HEK293 (cell line): ENCODE data around the gene SLC35D1.

Source experiments
- EGR2 ChIP-seq: fragments of 450-650 bp; formaldehyde crosslinking; IDR thresholded peaks from 2 replicates; pipeline ENCODE4 v1.5.1; 2016; ENCODE audit warnings: low read depth, missing biosample characterization, missing genetic modification characterization
- ELK4 ChIP-seq: IDR thresholded peaks from 2 replicates; pipeline ENCODE4 v1.6.1; 2011; ENCODE audit warnings: mild to moderate bottlenecking, low read depth, low read length, borderline replicate concordance
- GLI2 ChIP-seq: fragments of 450-650 bp; formaldehyde crosslinking; IDR thresholded peaks from 2 replicates; pipeline ENCODE4; 2017; ENCODE audit warnings: missing biosample characterization, missing genetic modification characterization, low read depth, borderline replicate concordance
- PRDM10 ChIP-seq: fragments of 450-650 bp; formaldehyde crosslinking; IDR thresholded peaks from 2 replicates; pipeline ENCODE4 v1.5.1; 2016; ENCODE audit warnings: missing biosample characterization, missing genetic modification characterization
- SP3 ChIP-seq: fragments of 450-650 bp; formaldehyde crosslinking; IDR thresholded peaks from 2 replicates; pipeline ENCODE4 v1.5.1; 2016; ENCODE audit warnings: missing biosample characterization, missing genetic modification characterization
- YY2 ChIP-seq: fragments of 450-650 bp; formaldehyde crosslinking; IDR thresholded peaks from 2 replicates; pipeline ENCODE4 v1.5.1; 2016; ENCODE audit warnings: missing biosample characterization, missing genetic modification characterization
- ZBTB1 ChIP-seq: fragments of 450-650 bp; formaldehyde crosslinking; IDR thresholded peaks from 2 replicates; pipeline ENCODE4 v1.5.1; 2016; ENCODE audit warnings: missing biosample characterization, missing genetic modification characterization
- ZBTB21 ChIP-seq: fragments of 450-650 bp; formaldehyde crosslinking; IDR thresholded peaks from 2 replicates; pipeline ENCODE4 v1.5.1; 2017; ENCODE audit warnings: missing biosample characterization, missing genetic modification characterization
- ZBTB26 ChIP-seq: fragments of 450-650 bp; formaldehyde crosslinking; optimal IDR thresholded peaks from 2 replicates; pipeline ENCODE3; 2016; ENCODE audit warnings: missing biosample characterization, mild to moderate bottlenecking, missing genetic modification characterization
- ZBTB8A ChIP-seq: fragments of 450-650 bp; formaldehyde crosslinking; IDR thresholded peaks from 2 replicates; pipeline ENCODE4 v1.5.1; 2016; ENCODE audit warnings: missing biosample characterization, missing genetic modification characterization
- ZEB2 ChIP-seq: fragments of 450-650 bp; formaldehyde crosslinking; IDR thresholded peaks from 2 replicates; pipeline ENCODE4 v1.5.1; 2016; ENCODE audit warnings: missing biosample characterization, missing genetic modification characterization
- ZFP41 ChIP-seq: fragments of 450-650 bp; formaldehyde crosslinking; IDR thresholded peaks from 2 replicates; pipeline ENCODE4 v1.5.1; 2016; ENCODE audit warnings: missing biosample characterization, missing genetic modification characterization, borderline replicate concordance
- ZNF2 ChIP-seq: fragments of 450-650 bp; formaldehyde crosslinking; IDR thresholded peaks from 2 replicates; pipeline ENCODE4 v1.5.1; 2016; ENCODE audit warnings: missing biosample characterization, missing genetic modification characterization
- ZNF302 ChIP-seq: fragments of 450-650 bp; formaldehyde crosslinking; IDR thresholded peaks from 2 replicates; pipeline ENCODE4 v1.5.1; 2016; ENCODE audit warnings: missing biosample characterization, missing genetic modification characterization, low read depth
- ZNF350 ChIP-seq: fragments of 450-650 bp; formaldehyde crosslinking; IDR thresholded peaks from 2 replicates; pipeline ENCODE4 v1.5.0; 2017; ENCODE audit warnings: missing biosample characterization, mild to moderate bottlenecking, missing genetic modification characterization
- ZNF366 ChIP-seq: fragments of 450-650 bp; formaldehyde crosslinking; conservative IDR thresholded peaks from 2 replicates; pipeline ENCODE4 v1.5.1; 2016; ENCODE audit warnings: missing biosample characterization, missing genetic modification characterization
- ZNF501 ChIP-seq: fragments of 450-650 bp; formaldehyde crosslinking; IDR thresholded peaks from 2 replicates; pipeline ENCODE4 v1.5.1; 2016; ENCODE audit warnings: missing biosample characterization, missing genetic modification characterization
- ZNF513 ChIP-seq: fragments of 450-650 bp; IDR thresholded peaks from 2 replicates; pipeline ENCODE4 v1.5.1; 2018; ENCODE audit warnings: missing biosample characterization, missing genetic modification characterization
- ZNF518A ChIP-seq: fragments of 450-650 bp; formaldehyde crosslinking; conservative IDR thresholded peaks from 2 replicates; pipeline ENCODE4 v1.5.1; 2016; ENCODE audit warnings: low read depth, missing biosample characterization, missing genetic modification characterization
- ZNF558 ChIP-seq: fragments of 450-650 bp; formaldehyde crosslinking; IDR thresholded peaks from 2 replicates; pipeline ENCODE4 v1.5.1; 2016; ENCODE audit warnings: missing biosample characterization, missing genetic modification characterization
- ZNF561 ChIP-seq: fragments of 450-650 bp; IDR thresholded peaks from 2 replicates; pipeline ENCODE4 v1.5.1; 2018; ENCODE audit warnings: missing biosample characterization, missing genetic modification characterization, borderline replicate concordance
- ZNF580 ChIP-seq: fragments of 450-650 bp; formaldehyde crosslinking; IDR thresholded peaks from 2 replicates; pipeline ENCODE4 v1.5.1; 2016; ENCODE audit warnings: missing biosample characterization, missing genetic modification characterization
- ZNF626 ChIP-seq: fragments of 450-650 bp; sonication (Bioruptor Pico); formaldehyde crosslinking; IDR thresholded peaks from 2 replicates; pipeline ENCODE4 v1.5.1; 2018; ENCODE audit warnings: missing biosample characterization, missing genetic modification characterization, inconsistent platforms
- ZNF654 ChIP-seq: fragments of 450-650 bp; formaldehyde crosslinking; IDR thresholded peaks from 2 replicates; pipeline ENCODE4 v1.5.1; 2016; ENCODE audit warnings: low read depth, missing biosample characterization, missing genetic modification characterization
- ZNF660 ChIP-seq: fragments of 450-650 bp; IDR thresholded peaks from 2 replicates; pipeline ENCODE4 v1.5.1; 2018; ENCODE audit warnings: missing biosample characterization, mild to moderate bottlenecking, missing genetic modification characterization
- ZSCAN30 ChIP-seq: fragments of 450-650 bp; IDR thresholded peaks from 2 replicates; pipeline ENCODE4 v1.5.1; 2018; ENCODE audit warnings: missing biosample characterization, mild to moderate bottlenecking, missing genetic modification characterization, moderate library complexity

SLC35D1 gene

GRCh38 chr1:67053785-67054772, at the start of gene SLC35D1 (continued):
- TF ChIP-seq PRDM10: peak; percentile 73
- TF ChIP-seq ZNF558 (tag by site-specific recombination): 0 out of 2 replicates have a peak, but pooled peaks have one; percentile 44
- TF ChIP-seq ZBTB26 (tag by site-specific recombination): peak; percentile 96
- TF ChIP-seq ZBTB1: no peak
- no peak for TF ChIP-seq ZNF580 (tag by site-specific recombination)
- peak; percentile 54; the same call in 1 of the 2 replicates for TF ChIP-seq YY2 (tag by site-specific recombination)
- TF ChIP-seq ZNF626 (tag by site-specific recombination): no peak
- peak; percentile 62 for TF ChIP-seq ZEB2
- TF ChIP-seq ZNF518A: 0 out of 2 replicates have a peak, but pooled peaks have one; percentile 16
- no peak for TF ChIP-seq ZNF302 (tag by site-specific recombination)
- peak; percentile 78 for TF ChIP-seq SP3 (tag by site-specific recombination)
- TF ChIP-seq ZNF2 (tag by site-specific recombination): peak; percentile 80
- no peak for TF ChIP-seq GLI2 (tag by site-specific recombination)
- TF ChIP-seq ZNF366 (tag by site-specific recombination): no peak
- no peak for TF ChIP-seq ZBTB21 (tag by site-specific recombination)
- peak; percentile 75 for TF ChIP-seq ZBTB8A (tag by site-specific recombination)
- no peak for TF ChIP-seq ZNF654 (tag by site-specific recombination)
- TF ChIP-seq ZNF660 (tag by site-specific recombination): peak; percentile 74; the same call in 1 of the 2 replicates
- no peak for TF ChIP-seq ELK4
- TF ChIP-seq ZNF350 (tag by site-specific recombination): no peak
- TF ChIP-seq ZNF561: peak; percentile 68
- TF ChIP-seq ZFP41 (tag by site-specific recombination): no peak
- no peak for TF ChIP-seq EGR2 (tag by site-specific recombination)
- peak; percentile 16; the same call in 1 of the 2 replicates for TF ChIP-seq ZSCAN30 (tag by site-specific recombination)
- TF ChIP-seq ZNF513 (tag by site-specific recombination): 0 out of 2 replicates have a peak, but pooled peaks have one; percentile 13
- peak; percentile 96 for TF ChIP-seq ZNF501 (tag by site-specific recombination)
